Inflammatory macrophage treated with lipopolysaccharide for 1 hour (primary cell): ENCODE measurements around the gene MIER2.
A peak's percentile ranks its signal among the peaks of the same experiment; 100 is the strongest.

Experiments
- DNase-seq, 2 donors: peaks; one replicate each; pipeline ENCODE4 v3.0.0-alpha.2; 2020 to 2022

Gene MIER2

GRCh38 chr19:306151-306900 is 38.3 kb downstream of the MIER2 start:
- no peak for DNase-seq

GRCh38 chr19:305240-306150 is 39.1 kb downstream of the MIER2 start:
- DNase-seq, result no peak

- peak; percentile 83 to 93 for DNase-seq
These were observed 47.9 kb downstream of the MIER2 start for GRCh38 chr19:296476-297225.

GRCh38 chr19:295687-296370 is 48.8 kb downstream of the MIER2 start:
- no peak for DNase-seq

GRCh38 chr19:294946-295686 is 49.5 kb downstream of the MIER2 start:
- DNase-seq, result peak in 1 of 2 donors; percentile 22

GRCh38 chr19:294341-294945 is 50.2 kb downstream of the MIER2 start:
- DNase-seq, result no peak

- no peak for DNase-seq
These were observed 51.0 kb downstream of the MIER2 start for GRCh38 chr19:293436-294110.

GRCh38 chr19:292951-293350 is 51.6 kb downstream of the MIER2 start:
- DNase-seq, result no peak

GRCh38 chr19:292281-292884 is 52.2 kb downstream of the MIER2 start:
- no peak for DNase-seq

GRCh38 chr19:291561-292280 is 52.9 kb downstream of the MIER2 start:
- DNase-seq, result no peak

GRCh38 chr19:291006-291521 is 53.5 kb downstream of the MIER2 start, which contains the start of gene PLPP2:
TSS of gene PLPP2 (minus strand) at chr19:291403. CDS start at chr19:291336, 67 bp downstream.
- DNase-seq, result no peak

GRCh38 chr19:290372-291005 is 54.1 kb downstream of the MIER2 start:
- no peak for DNase-seq

- DNase-seq, result no peak
These were observed 54.8 kb downstream of the MIER2 start for GRCh38 chr19:289651-290371.

- no peak for DNase-seq
These were observed 55.7 kb downstream of the MIER2 start for GRCh38 chr19:288911-289310.

GRCh38 chr19:287381-287871 is 57.2 kb downstream of the MIER2 start:
- DNase-seq, result no peak

- no peak for DNase-seq
These were observed 61.2 kb downstream of the MIER2 start for GRCh38 chr19:283395-283794.

- DNase-seq, result no peak
These were observed 62.1 kb downstream of the MIER2 start for GRCh38 chr19:282501-282900.

- DNase-seq, result no peak
These were observed 62.6 kb downstream of the MIER2 start for GRCh38 chr19:281992-282391.
